NCI-H146 treated with DMSO at 0.1 percent for 48 hours (cell line): ENCODE measurements around the gene TMPRSS11A.

Experiments used
- DNase-seq: peaks from one replicate; lab custom pipeline; 2025; ENCODE audit not compliant: unreplicated experiment; lab: John Stamatoyannopoulos, UW

Gene TMPRSS11A

DNA sequence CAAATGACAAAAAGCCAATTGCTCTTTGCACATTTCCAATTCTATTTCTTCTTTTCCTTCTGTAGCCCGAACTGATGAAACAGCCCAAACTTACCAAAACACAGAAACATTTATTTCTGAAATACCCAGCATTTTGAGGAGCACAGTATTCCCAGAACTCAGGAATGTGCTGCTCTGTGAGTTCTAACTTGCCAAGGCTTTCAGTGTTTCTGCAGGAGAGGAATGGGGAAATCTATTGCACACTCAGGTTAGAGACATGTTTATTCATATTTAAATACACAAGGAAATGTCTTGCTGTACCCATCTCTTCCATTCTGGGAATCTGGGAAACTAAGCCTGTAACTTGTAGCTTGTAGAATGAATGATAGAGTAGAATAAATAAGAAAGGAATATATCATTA lies 90.2 kb downstream of the TMPRSS11A start:
- no peak for DNase-seq

DNA sequence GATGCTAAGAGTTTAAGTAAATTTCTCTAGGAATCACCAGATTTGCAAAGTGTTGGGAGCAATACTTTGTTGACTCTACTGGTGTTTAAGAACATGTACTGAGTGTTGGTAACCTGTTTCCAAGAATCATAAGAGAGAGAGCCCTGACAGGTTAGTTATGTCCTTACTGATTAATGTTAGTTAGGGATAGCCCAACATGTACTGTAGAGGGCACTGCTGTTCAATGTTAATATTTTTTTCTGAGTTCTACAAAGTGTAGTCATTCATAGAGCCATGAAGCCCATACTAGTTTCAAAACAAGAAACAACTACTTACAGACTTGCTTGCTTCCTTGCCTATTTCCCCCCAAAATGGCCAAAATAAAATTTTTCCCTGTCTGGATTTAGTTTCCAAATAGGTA lies 91.4 kb downstream of the TMPRSS11A start:
- DNase-seq = peak; percentile 35

DNA sequence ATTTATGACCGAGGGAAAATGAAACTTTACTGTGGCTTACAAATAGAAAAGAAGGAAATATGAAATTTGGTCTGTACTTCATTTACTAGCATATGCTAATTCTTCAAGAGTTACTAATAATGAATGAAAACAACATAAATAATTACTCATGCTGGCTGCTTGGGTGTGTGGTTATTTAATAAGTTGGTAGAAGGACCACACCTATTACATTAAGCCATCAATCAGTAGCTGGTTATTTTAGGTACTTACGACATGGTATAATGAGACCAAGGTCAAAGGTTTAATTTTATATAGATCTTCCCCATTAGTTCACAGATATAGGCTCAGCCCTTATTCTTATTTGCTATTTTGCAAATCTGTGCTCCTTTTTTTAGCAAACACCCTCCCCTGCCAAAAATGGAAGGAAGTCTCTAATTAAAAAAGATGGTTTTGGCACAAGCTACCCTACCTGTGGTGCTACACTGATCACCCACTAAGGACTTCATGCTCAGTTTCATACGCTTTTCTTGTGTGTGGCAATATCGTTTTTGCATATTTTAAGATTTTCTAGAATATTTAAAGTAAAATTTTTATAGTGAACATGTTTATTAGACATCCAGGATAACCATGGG lies 93.6 kb downstream of the TMPRSS11A start:
- no peak for DNase-seq

DNA sequence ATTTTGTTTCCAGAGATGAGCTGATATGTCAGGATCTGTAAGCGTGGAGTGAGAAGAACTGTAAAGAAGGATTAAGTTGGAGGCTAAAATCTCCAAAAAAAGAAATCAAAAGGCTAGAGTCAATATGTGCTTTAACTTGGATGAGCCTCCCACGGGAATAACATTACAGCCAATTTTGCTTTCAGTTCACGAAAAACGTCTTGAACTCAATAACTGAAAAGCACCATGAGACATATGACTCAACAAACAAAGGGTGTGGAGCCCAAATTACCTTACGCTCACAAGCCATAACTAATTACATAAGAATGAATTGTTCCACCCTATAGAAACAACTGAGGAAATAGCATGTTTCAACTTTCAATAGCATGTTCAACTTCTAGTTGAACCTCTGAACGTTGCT lies 101.8 kb downstream of the TMPRSS11A start:
- DNase-seq = no peak
